Fibroblast of lung (primary cell): Measurements from ENCODE around the gene LTA4H. TPM values are rescaled to one million over a fixed set of nuclear protein-coding genes. Genes with fewer than 3 reads are reported as not detected.

ENCODE experiments used
- DNase-seq, 2 donors: peaks; one replicate each; pipeline versions ENCODE4 v3.0.0 to v3.0.0-alpha.2; 2010; ENCODE audit warnings: low read depth in 2 of 2
- H2AFZ ChIP-seq: 2 replicates; pipeline ENCODE4 v1.5.1; 2012; ENCODE audit warnings: low read length, control low read depth, inconsistent platforms
- H3K27ac ChIP-seq: 2 replicates; pipeline ENCODE4 v1.5.1; 2011; ENCODE audit warnings: low read length, control low read depth; ENCODE audit not compliant: insufficient read depth
- H3K27me3 ChIP-seq: 2 replicates; pipeline ENCODE4 v1.5.1; 2011; ENCODE audit warnings: mild to moderate bottlenecking, low read length; ENCODE audit not compliant: control insufficient read depth, insufficient read depth
- H3K36me3 ChIP-seq: 2 replicates; pipeline ENCODE4 v1.5.1; 2011; ENCODE audit warnings: low read length; ENCODE audit not compliant: control insufficient read depth, insufficient read depth
- H3K4me1 ChIP-seq: 2 replicates; pipeline ENCODE4 v1.5.1; 2011; ENCODE audit warnings: low read length; ENCODE audit not compliant: control insufficient read depth, insufficient read depth; ENCODE audit errors: extremely low read depth
- H3K4me2 ChIP-seq: 2 replicates; pipeline ENCODE4 v1.5.1; 2011; ENCODE audit warnings: low read length, control low read depth; ENCODE audit not compliant: insufficient read depth; ENCODE audit errors: extremely low read depth
- H3K4me3 ChIP-seq, 4 experiments: fragments of 200-600 bp in 1 of 4; sonication (generic) in 1 of 4; replicated peaks in 1 of 4; 2 replicates each; pipeline ENCODE4 v1.5.1; 2011 to 2016; ENCODE audit warnings: low read length in 4 of 4, low read depth in 3 of 4, mild to moderate bottlenecking in 3 of 4, control low read depth in 2 of 4, inconsistent platforms in 1 of 4, mixed read lengths in 1 of 4; ENCODE audit not compliant: insufficient read depth in 1 of 4; ENCODE audit errors: control extremely low read depth in 1 of 4
- H3K79me2 ChIP-seq: 2 replicates; pipeline ENCODE4 v1.5.1; 2012; ENCODE audit warnings: mild to moderate bottlenecking, low read length, inconsistent platforms; ENCODE audit not compliant: control insufficient read depth, insufficient read depth
- H3K9ac ChIP-seq: 2 replicates; pipeline ENCODE4 v1.5.1; 2011; ENCODE audit warnings: mild to moderate bottlenecking, low read length, control low read depth; ENCODE audit not compliant: insufficient read depth
- H3K9me3 ChIP-seq: 2 replicates; pipeline ENCODE4 v1.5.1; 2012; ENCODE audit warnings: low read depth, low read length; ENCODE audit not compliant: control insufficient read depth, insufficient read depth
- H4K20me1 ChIP-seq: 2 replicates; pipeline ENCODE4 v1.5.1; 2011; ENCODE audit warnings: low read length; ENCODE audit not compliant: control insufficient read depth, insufficient read depth; ENCODE audit errors: extremely low read depth
- EZH2 ChIP-seq: IDR thresholded peaks from 2 replicates; pipeline ENCODE4 v1.5.1; 2012; ENCODE audit warnings: low read length, control low read depth, mild to moderate bottlenecking; ENCODE audit errors: missing control alignments
- polyA plus RNA-seq, 2 donors: library from polyadenylated mRNA; depleted of rRNA in 1 of 2; stranded (reverse) in 1 of 2; unstranded in 1 of 2; fragments of >200 nt; gene quantifications; 2 replicates each; pipeline ENCODE4 v1.2.1, GENCODE V29; 2011 to 2012; ENCODE audit warnings: missing spikeins in 1 of 2
- total RNA-seq: library from RNA; depleted of rRNA; stranded (reverse); fragments of >200 nt; gene quantifications from 2 replicates; pipeline ENCODE4 v1.2.1, GENCODE V29; 2014
- TF ChIP-seq, protein P1 (sequence below), 2 donors: IDR thresholded peaks in 1 of 2; conservative IDR thresholded peaks in 1 of 2; 1 replicate in 1 of 2; 2 replicates in 1 of 2; pipeline ENCODE4 v1.5.1; 2011 to 2012; ENCODE audit warnings: low read length in 2 of 2, control low read depth in 1 of 2, inconsistent platforms in 1 of 2, low read depth in 1 of 2, mild to moderate bottlenecking in 1 of 2

The LTA4H gene
- total and polyA plus RNA-seq, 2 donors (not counting 1 experiment from before 2014, with no cell fraction given) = 81.1 to 100 TPM

DNA sequence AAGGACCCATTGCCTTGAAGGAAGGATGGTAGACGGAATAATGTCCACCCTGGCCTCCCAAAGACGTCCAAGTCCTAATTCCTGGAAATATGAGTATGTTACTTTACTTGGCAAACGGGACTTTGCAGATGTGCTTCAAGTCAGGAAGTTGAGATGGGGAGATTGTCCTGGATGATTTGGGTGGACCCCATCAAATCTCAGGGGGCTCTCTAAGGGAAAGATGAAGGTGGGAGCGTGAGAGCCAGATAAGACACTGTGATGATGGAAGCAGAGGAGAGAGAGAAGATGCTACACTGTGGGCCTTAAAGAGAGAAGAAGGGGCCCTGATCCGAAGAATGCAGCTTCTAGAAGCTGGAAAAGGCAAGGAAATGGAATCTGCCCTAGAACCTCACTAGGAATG lies 29.6 kb upstream of the LTA4H start:
- H3K27me3 ChIP-seq = no peaks in the 10 kb centered on the region

DNA sequence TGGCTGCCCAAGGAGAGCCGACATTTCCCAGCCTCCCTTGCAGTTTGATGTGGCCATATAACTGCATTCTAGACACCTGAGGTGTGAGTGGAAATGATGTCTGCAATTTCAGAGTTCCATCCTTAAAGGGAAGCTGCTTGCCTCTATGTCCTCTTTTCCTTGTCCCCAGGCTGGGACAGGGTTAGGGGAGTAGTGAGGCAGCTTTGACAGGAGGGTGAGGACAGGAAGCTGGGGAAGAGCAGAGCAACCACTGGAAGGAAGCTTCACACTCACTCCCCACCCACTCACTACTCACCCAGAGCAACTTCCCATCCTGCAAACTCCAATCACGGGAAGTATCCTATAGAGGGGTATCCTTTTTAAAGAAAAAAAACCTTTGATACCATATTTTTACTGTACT lies 28.9 kb upstream of the LTA4H start:
- Histone ChIP-seq H3K9me3 (no peaks in the 10 kb centered on the region), H4K20me1 (no peaks in the 10 kb centered on the region), H3K4me1 (no peaks in the 10 kb centered on the region), H3K9ac (no peak overlapping the region), H3K79me2 (no peaks in the 10 kb centered on the region), H3K4me3 (no peak overlapping the region), H3K27ac (no peak overlapping the region), H3K36me3 (no peaks in the 10 kb centered on the region), H3K27me3 (no peaks in the 10 kb centered on the region), H3K4me2 (no peak overlapping the region), H2AFZ (no peak overlapping the region)
- DNase-seq = no peak
- TF ChIP-seq EZH2 = no peak
- TF ChIP-seq, protein P1, sequence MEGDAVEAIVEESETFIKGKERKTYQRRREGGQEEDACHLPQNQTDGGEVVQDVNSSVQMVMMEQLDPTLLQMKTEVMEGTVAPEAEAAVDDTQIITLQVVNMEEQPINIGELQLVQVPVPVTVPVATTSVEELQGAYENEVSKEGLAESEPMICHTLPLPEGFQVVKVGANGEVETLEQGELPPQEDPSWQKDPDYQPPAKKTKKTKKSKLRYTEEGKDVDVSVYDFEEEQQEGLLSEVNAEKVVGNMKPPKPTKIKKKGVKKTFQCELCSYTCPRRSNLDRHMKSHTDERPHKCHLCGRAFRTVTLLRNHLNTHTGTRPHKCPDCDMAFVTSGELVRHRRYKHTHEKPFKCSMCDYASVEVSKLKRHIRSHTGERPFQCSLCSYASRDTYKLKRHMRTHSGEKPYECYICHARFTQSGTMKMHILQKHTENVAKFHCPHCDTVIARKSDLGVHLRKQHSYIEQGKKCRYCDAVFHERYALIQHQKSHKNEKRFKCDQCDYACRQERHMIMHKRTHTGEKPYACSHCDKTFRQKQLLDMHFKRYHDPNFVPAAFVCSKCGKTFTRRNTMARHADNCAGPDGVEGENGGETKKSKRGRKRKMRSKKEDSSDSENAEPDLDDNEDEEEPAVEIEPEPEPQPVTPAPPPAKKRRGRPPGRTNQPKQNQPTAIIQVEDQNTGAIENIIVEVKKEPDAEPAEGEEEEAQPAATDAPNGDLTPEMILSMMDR (conservative IDR thresholded peaks at IDR 0.05 in 1 of 2, IDR thresholded peaks at IDR 0.05 in 1 of 2; ENCODE audit: low read depth in 1 of 2, low read length in 2 of 2) = no peak

More for the DNA sequence above, 29.6 kb upstream of the LTA4H start:
- no peak for DNase-seq
- Histone ChIP-seq H3K79me2 (no peaks in the 10 kb centered on the region), H3K4me1 (no peaks in the 10 kb centered on the region), H2AFZ (no peak overlapping the region), H3K27ac (no peak overlapping the region), H3K36me3 (no peaks in the 10 kb centered on the region), H3K9me3 (no peaks in the 10 kb centered on the region), H3K4me2 (no peak overlapping the region), H4K20me1 (no peaks in the 10 kb centered on the region), H3K9ac (no peak overlapping the region), H3K4me3 (no peak overlapping the region)
- TF ChIP-seq EZH2 = no peak
- TF ChIP-seq, protein P1 (conservative IDR thresholded peaks at IDR 0.05 in 1 of 2, IDR thresholded peaks at IDR 0.05 in 1 of 2; ENCODE audit: low read depth in 1 of 2, low read length in 2 of 2) = no peak

DNA sequence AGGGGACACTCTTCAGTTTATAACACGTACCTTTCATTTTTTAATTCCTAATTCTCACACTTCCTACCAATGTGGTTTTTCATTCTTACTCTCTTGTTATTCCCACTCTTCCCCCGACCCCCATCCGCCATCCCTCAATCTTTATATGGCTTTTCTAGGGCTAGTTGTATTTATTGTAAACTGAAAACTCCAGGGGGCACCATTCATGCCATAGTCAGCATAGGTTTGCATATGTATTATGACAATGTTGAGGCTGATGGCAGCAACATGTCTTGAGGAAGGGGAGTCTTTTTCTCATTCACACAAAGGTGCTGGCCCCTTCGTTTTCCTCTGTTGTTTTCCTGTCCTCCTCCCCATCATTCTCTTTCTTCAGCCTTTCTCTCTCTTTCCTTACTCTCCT lies 27.7 kb upstream of the LTA4H start:
- H3K9ac ChIP-seq = no peak overlapping the region
- no peak overlapping the region for H3K27ac ChIP-seq
- DNase-seq = peak; percentile 22 to 58
- no peaks in the 10 kb centered on the region for H3K36me3 ChIP-seq
- no peak overlapping the region for H3K4me3 ChIP-seq
- no peak overlapping the region for H2AFZ ChIP-seq
- H3K27me3 ChIP-seq = no peaks in the 10 kb centered on the region
- TF ChIP-seq EZH2 = no peak
- TF ChIP-seq, protein P1 (conservative IDR thresholded peaks at IDR 0.05 in 1 of 2, IDR thresholded peaks at IDR 0.05 in 1 of 2; ENCODE audit: low read depth in 1 of 2, low read length in 2 of 2) = no peak
- no peaks in the 10 kb centered on the region for H4K20me1 ChIP-seq
- no peaks in the 10 kb centered on the region for H3K4me1 ChIP-seq
- H3K4me2 ChIP-seq = no peak overlapping the region
- no peaks in the 10 kb centered on the region for H3K9me3 ChIP-seq
- H3K79me2 ChIP-seq = no peaks in the 10 kb centered on the region
